EH (cell line): ENCODE data around the gene TSHZ3.

ENCODE experiments used
- DNase-seq: peaks from one replicate; pipeline ENCODE4 v3.0.0-alpha.2; 2015; ENCODE audit warnings: low read depth

The TSHZ3 gene

DNA sequence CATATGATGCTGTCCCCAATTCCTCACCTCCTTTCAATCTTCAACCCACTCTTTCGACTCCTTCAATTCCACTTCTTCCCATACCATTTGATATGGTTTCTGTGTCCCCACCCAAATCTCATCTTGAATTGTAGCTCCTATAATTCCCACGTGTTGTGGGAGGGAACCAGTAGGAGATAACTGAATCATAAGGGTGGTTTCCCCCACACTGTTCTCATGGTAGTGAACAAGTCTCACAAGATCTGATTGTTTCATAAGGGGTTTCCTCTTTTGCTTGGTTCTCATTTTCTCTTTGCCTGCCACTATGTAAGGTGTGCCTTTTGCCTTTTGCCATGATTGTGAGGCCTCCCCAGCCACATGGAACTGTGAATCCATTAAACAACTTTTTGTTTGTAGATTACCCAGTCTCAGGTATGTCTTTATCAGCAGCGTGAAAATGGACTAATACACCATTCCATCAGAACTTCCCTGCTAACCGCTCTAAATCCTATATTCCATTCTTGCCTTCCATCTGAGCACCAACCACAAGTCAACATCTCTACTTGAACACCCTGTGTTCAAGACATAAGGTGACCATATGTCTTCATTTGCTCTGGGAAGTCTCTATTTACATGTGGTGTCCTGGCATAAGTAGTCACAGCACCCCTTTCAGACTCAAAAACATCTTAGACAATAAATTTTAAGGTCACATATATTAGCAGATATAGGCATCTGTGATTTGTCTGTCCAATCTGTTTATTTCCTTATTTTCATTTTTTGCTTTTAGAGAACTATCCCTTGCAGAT is 122.9 kb downstream of the TSHZ3 start:
- peak; percentile 27 for DNase-seq
